Stimulated activated CD4-positive, alpha-beta T cell treated with anti-CD3 and anti-CD28 coated beads, TNF-alpha, amount 100 ng/mL, for 4 hours (primary cell): Measurements from ENCODE around the gene NUCB1.
"Not testable (repeated sequence)": the region's sequence is repeated elsewhere in the genome, so short reads cannot be mapped to it uniquely, and the experiment has no call there.

Experiments
- DNase-seq, 3 experiments: peaks; one replicate each; pipeline ENCODE4 v3.0.0-alpha.2; 2020; ENCODE audit warnings: low read depth in 3 of 3

Gene NUCB1

GRCh38 chr19:48874303-48875135 lies 25.6 kb upstream of the NUCB1 start:
- no peak for DNase-seq

GRCh38 chr19:48876043-48876981 lies 23.8 kb upstream of the NUCB1 start:
- not testable (repeated sequence) for DNase-seq

GRCh38 chr19:48877855-48878195 lies 22.3 kb upstream of the NUCB1 start:
- no peak for DNase-seq

DNA sequence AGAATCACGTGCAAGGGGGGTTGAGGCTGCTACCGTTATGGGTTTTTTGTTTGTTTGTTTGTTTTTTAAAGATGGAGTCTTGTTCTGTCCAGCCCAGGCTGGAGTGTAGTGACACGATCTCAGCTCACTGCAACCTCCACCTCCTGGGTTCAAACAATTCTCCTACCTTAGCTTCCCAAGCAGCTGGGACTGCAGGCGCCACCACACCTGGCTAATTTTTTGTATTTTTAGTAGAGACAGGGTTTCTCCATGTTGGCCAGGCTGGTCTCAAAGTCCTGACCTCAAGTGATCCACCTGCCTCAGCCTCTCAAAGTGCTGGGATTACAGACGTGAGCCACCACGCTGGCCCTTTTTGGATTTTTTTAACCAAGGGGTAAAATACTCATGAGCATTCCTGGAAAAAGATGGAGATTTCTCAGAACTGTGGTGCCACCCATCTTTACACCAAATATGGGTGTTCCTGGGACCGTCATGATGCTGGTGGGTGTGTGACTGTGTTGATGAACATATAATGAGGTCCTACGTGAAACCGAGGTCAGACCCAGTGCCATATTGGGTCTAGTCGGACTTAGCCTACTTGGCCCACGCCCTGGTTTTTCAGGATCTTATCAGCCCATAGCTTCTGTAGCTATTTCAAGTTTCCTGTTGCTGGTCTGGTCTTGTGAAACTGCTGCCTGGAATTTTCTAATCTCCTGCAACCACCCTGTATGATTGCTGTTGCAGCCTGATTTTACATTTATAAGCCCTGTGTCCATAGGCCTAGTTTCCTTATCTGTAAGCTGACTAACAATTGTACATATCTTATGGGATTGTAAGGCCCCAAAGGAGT lies 21.7 kb upstream of the NUCB1 start:
- no peak for DNase-seq

DNA sequence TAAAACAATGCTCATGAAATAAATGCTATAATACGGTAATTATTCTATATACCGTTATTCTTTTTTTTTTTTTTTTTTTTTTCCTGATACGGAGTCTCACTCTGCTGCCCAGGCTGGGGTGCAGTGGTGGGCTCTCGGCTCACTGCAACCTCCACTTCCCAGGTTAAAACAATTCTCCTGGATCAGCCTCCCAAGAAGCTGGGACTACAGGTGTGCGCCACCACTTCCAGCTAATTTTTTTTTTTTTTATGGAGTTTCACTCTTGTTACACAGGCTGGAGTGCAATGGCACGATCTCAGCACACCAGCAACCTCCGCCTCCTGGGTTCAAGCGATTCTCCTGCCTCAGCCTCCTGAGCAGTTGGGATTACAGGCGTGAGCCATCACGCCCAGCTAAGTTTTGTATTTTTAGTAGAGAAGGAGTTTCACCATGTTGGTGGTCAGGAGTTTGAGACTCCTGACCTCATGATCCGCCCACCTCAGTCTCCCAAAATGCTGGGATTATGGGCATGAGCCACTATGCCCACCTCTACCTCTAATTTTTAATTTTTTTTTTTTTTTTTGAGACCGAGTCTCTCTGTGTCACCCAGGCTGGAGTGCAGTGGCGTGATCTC lies 21.0 kb upstream of the NUCB1 start:
- DNase-seq, result no peak

- DNase-seq, result not testable (repeated sequence)
Measured at GRCh38 chr19:48879696-48880095, 20.4 kb upstream of the NUCB1 start.

- no peak for DNase-seq
Measured at GRCh38 chr19:48881741-48882657, 18.1 kb upstream of the NUCB1 start.

- DNase-seq, result no peak
Measured at GRCh38 chr19:48883726-48884125, 16.4 kb upstream of the NUCB1 start.

DNA sequence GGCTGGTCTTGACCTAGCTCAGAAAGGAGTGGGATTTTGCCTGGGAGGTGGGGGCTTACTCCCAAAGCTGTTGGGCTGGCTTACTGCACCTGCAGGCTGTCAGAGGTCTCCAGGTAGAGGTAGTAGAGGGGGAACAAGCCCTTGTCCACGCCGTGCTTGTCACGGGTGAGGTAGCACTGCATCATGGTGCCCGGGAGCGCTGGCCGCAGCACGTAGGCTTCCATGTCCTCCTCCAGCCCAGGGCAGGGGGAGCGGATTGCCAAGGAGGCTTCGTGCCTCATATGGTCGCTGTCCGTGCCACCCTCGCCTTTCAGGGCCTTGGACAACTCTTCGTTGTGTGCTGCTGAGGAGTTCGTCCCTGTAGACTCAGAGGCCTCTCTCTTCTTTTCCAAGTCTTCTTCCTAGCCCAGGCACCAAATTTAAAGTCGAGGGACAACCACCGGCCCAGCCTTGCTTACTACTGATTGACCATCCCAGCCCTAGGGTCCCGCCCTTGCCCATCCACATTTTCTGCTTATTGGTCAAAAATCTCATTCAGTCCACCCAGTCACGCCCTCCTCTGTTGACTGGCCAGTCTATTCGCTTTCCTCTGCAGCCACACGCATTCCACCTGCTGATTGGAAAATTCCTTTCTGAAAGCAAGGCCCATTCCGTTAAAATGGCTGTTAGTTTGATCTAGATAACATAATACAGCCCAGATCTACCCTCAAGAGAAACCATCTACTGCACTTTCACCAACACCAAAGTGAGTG lies 12.1 kb upstream of the NUCB1 start:
- DNase-seq, result no peak

GRCh38 chr19:48889496-48889895 lies 10.6 kb upstream of the NUCB1 start:
- DNase-seq, result not testable (repeated sequence)

GRCh38 chr19:48890551-48890950 lies 9.6 kb upstream of the NUCB1 start:
- no peak for DNase-seq

DNA sequence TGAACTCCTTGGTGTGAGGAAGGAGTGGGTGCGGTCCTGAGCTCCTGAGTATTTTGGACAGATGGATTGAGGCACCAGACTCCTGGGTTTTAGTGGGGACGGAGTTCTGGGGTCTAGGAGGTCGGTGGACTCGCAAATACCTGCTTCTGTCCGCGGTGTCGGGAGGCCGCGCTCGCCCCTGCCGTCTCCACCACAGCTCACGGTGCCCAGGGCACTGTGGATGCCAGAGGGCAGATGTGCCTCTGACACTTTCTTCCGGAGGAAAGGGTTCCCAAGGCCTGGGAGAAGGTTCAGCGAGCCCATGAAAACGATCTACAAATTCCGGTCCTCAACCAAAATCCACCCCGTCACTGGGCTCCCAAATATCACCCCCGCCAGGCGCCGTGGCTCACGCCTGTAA lies 4.9 kb upstream of the NUCB1 start:
- DNase-seq, result no peak

- DNase-seq, result peak in 1 of 3 experiments; percentile 28
Measured at GRCh38 chr19:48896191-48896720, 3.9 kb upstream of the NUCB1 start.

DNA sequence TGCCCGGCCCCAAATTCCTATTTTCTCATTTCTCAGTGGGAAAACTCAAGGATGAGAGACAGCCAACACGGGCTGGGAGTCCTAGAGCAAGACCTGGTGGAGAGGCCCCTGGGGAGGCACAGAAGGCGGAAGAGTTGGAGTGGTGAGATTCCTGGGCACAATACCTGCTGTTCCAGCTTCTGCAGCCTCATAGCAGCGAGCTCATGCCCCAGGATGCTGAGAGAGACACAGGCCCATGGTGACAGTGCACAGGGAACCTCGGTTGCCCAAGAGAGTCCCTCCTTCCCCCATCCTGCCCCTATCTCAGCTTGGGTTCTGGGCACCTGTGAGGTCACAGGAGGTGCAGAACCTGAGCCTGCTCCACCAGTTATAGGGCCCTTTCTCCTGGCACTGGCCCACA lies 2.9 kb upstream of the NUCB1 start:
- DNase-seq, result no peak

GRCh38 chr19:48899386-48899749 lies 744 bp upstream of the NUCB1 start:
- DNase-seq, result not testable (repeated sequence)

- no peak for DNase-seq
Measured at GRCh38 chr19:48900477-48901406, 630 bp downstream of the NUCB1 start.

GRCh38 chr19:48902291-48902690 lies 2.2 kb downstream of the NUCB1 start:
- not testable (repeated sequence) for DNase-seq

DNA sequence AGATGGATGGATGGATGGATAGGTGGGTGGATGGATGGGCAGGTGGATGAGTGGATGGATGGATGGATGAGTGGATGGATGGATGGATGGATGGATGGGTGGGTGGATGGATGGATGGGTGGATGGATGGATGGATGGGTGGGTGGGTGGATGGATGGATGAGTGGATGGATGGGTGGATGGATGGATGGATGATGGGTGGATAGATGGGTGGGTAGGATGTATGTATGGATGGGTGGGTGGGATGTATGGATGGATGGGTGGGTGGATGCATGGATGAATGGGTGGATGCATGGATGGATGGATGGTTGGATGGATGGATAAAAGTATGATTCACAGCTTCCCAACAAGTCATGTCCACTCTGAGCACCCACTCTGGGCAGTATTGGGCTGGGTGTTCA lies 3.7 kb downstream of the NUCB1 start:
- not testable (repeated sequence) for DNase-seq
